ENCODE results near the gene TGDS.
"Not testable (repeated sequence)": the region's sequence is repeated elsewhere in the genome, so short reads cannot be mapped to it uniquely, and the experiment has no call there.

The TGDS gene

GRCh38 chr13:94595950-94596574 lies at the start of gene TGDS:
TGDS (minus strand) TSS chr13:94596152; CDS start chr13:94596136, 16 bp downstream.
- DNase-seq, result peak; percentile 96

- DNase-seq, result no peak
Observed at GRCh38 chr13:94641409-94641941, 45.5 kb upstream of the TGDS start.

- no peak for DNase-seq
Observed at GRCh38 chr13:94640721-94641120, 44.8 kb upstream of the TGDS start.

GRCh38 chr13:94637677-94638076 lies 41.7 kb upstream of the TGDS start:
- DNase-seq, result not testable (repeated sequence)

GRCh38 chr13:94636942-94637578 lies 41.1 kb upstream of the TGDS start:
- DNase-seq, result no peak

GRCh38 chr13:94636096-94636495 lies 40.1 kb upstream of the TGDS start:
- DNase-seq, result peak; percentile 9

- DNase-seq, result no peak
Observed at GRCh38 chr13:94632226-94632980, 36.5 kb upstream of the TGDS start.

- no peak for DNase-seq
Observed at GRCh38 chr13:94630858-94631257, 34.9 kb upstream of the TGDS start.

GRCh38 chr13:94623316-94623715 lies 27.4 kb upstream of the TGDS start:
- no peak for DNase-seq

GRCh38 chr13:94622344-94622743 lies 26.4 kb upstream of the TGDS start:
- no peak for DNase-seq

- peak; percentile 39 for DNase-seq
Observed at GRCh38 chr13:94620286-94620896, 24.4 kb upstream of the TGDS start.

GRCh38 chr13:94617389-94618000 lies 21.5 kb upstream of the TGDS start:
- DNase-seq, result peak; percentile 36

- DNase-seq, result no peak
Observed at GRCh38 chr13:94613051-94613450, 17.1 kb upstream of the TGDS start.

- DNase-seq, result no peak
Observed at GRCh38 chr13:94612050-94612449, 16.1 kb upstream of the TGDS start.

- DNase-seq, result no peak
Observed at GRCh38 chr13:94610475-94610874, 14.5 kb upstream of the TGDS start.

GRCh38 chr13:94609196-94609595 lies 13.2 kb upstream of the TGDS start:
- DNase-seq, result no peak

- DNase-seq, result no peak
Observed at GRCh38 chr13:94608586-94608985, 12.6 kb upstream of the TGDS start.

- no peak for DNase-seq
Observed at GRCh38 chr13:94607939-94608338, 12.0 kb upstream of the TGDS start.

GRCh38 chr13:94607056-94607455 lies 11.1 kb upstream of the TGDS start:
- DNase-seq, result no peak

- DNase-seq, result no peak
Observed at GRCh38 chr13:94602467-94602866, 6.5 kb upstream of the TGDS start.

- DNase-seq, result peak; percentile 97
Observed at GRCh38 chr13:94601446-94602431, 5.8 kb upstream of the TGDS start, which contains the start of gene GPR180. GPR180 (plus strand) TSS chr13:94601857; CDS start chr13:94601928, 71 bp downstream.

Measured in activated CD4-positive, alpha-beta T cell treated with anti-CD3 and anti-CD28 coated beads, Interleukin-2, amount 50 U/mL, for 16 hours (primary cell).